Chondrocyte (in vitro differentiated cells): ENCODE measurements around the gene MAPK10. TPM values are rescaled to one million over a fixed set of nuclear protein-coding genes. Genes with fewer than 3 reads are reported as not detected.

Source experiments
- DNase-seq: peaks from one replicate; pipeline ENCODE4 v3.0.0; 2021; ENCODE audit warnings: mixed read lengths, low spot score
- H3K27ac Mint-ChIP-seq: one replicate; pipeline ENCODE4 v1.8.0; 2021; ENCODE audit warnings: mild to moderate bottlenecking, moderate library complexity, mixed read lengths; ENCODE audit not compliant: unreplicated experiment
- H3K27me3 Mint-ChIP-seq: 2 replicates; pipeline ENCODE4 v1.8.0; 2021; ENCODE audit warnings: low read depth, mixed read lengths
- H3K36me3 Mint-ChIP-seq: 2 replicates; pipeline ENCODE4 v1.8.0; 2021; ENCODE audit warnings: low read depth, mixed read lengths
- H3K4me1 Mint-ChIP-seq: 2 replicates; pipeline ENCODE4 v1.8.0; 2021; ENCODE audit warnings: low read depth, mild to moderate bottlenecking, mixed read lengths
- H3K4me3 Mint-ChIP-seq: one replicate; pipeline ENCODE4 v1.8.0; 2021; ENCODE audit warnings: mild to moderate bottlenecking, moderate library complexity, mixed read lengths; ENCODE audit not compliant: unreplicated experiment
- H3K9me3 Mint-ChIP-seq: 2 replicates; pipeline ENCODE4 v1.8.0; 2021; ENCODE audit warnings: low read depth, mixed read lengths
- CTCF ChIP-seq: fragments of 200-600 bp; sonication (generic); IDR thresholded peaks from 2 replicates; pipeline ENCODE4 v1.5.0; 2021; ENCODE audit warnings: antibody characterized with exemption, mild to moderate bottlenecking, moderate library complexity
- total RNA-seq: library from RNA; stranded (reverse); gene quantifications from 3 replicates; pipeline ENCODE4 v1.2.1, GENCODE V29; 2021

The MAPK10 gene
- total RNA-seq, 1 donor from 2014 or later: 14.1 TPM

DNA sequence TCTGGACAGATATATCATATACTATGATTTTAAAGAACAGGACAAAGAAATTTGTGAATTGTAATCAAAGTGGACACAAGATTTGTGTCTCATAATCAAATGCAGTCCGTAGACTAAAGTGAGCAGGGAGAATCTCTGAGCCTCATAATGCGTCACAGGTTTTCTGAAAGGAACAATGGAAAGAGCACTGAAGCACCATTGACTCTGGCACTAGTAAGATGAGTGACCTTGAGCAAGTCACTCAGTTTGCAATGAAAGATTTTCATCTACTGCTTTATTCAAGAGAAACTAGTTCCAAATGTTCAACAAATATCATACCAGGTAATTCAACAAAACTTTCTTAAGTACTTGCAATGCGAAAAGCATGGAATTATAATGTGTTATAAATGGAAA is 315.3 kb downstream of the MAPK10 start:
- Mint-ChIP-seq H3K4me1 (peaks cover 4% of the 10 kb centered on the region), H3K36me3 (peaks cover 10% of the 10 kb centered on the region), H3K27ac (no peak overlapping the region), H3K9me3 (peaks cover 6% of the 10 kb centered on the region), H3K27me3 (no peaks in the 10 kb centered on the region), H3K4me3 (no peak overlapping the region)
- no peak for TF ChIP-seq CTCF
- no peak for DNase-seq

DNA sequence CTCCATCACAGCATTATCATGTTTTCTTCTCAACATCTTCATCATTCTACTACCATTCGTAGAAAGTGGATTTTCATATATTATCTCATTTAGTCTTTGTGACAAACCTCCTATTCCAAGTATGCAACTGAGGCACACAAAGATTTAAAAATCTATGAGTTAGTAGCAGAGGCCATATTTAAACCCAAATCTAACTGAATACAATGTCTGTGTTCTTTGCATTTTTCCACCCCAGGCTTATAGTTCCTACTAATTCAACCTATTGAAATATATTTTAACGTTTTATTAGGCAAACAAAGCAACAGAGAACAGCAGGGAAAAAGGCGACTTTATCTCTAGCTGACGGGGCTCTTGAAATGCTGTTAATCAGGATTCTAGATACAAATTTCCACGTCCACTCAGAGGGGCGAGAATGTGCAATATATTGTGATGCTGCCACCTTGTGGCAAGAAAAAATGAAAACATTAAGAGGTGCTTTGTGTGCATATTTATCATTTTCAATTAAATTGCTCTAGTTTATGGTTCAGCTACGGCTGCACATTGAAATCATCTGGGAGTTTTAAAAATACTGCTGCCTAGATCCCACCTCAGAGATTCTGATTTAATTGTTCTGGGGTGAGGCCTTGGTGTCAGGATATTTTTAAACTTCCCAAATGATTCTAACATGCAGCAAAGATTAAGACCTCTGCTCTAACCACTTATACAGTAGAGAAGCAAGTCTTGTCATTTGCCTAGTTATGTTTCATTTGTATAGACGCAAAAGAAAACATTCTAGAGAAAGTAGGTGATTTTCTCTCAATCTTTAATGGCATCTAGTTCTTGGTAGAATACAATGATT is 315.9 kb downstream of the MAPK10 start:
- Mint-ChIP-seq H3K27me3 (no peaks in the 10 kb centered on the region), H3K4me1 (peaks cover 4% of the 10 kb centered on the region), H3K27ac (no peak overlapping the region), H3K9me3 (peaks cover 6% of the 10 kb centered on the region), H3K4me3 (no peak overlapping the region), H3K36me3 (peaks cover 10% of the 10 kb centered on the region)
- peak; percentile 96 for TF ChIP-seq CTCF
- DNase-seq: no peak

DNA sequence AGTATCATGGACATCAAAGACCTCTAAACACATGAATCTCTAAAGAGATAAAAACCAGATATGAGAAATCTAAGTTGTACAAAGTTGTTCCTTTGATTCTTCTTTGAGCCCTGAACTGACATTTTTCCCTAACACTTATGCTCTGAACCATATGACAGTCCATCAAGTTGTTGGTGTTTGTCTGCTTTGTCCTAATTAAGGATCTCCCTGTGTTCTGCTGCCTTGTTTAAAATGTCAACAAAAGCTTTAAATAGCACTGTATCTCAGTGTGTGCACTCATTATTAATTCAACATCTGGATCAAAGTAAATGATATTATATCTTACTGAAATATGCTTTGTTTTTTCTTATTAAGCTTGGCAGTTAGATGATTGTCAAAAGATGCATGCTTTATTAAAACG is 321.8 kb downstream of the MAPK10 start:
- Mint-ChIP-seq H3K9me3 (peaks cover 6% of the 10 kb centered on the region), H3K4me3 (no peak overlapping the region), H3K27ac (no peak overlapping the region), H3K36me3 (peaks cover 10% of the 10 kb centered on the region), H3K27me3 (no peaks in the 10 kb centered on the region), H3K4me1 (peaks cover 48% of the 10 kb centered on the region)
- DNase-seq: no peak
- TF ChIP-seq CTCF: no peak

GRCh38 chr4:86036736-86037135 is 323.1 kb downstream of the MAPK10 start:
- Mint-ChIP-seq H3K4me1 (peaks cover 61% of the 10 kb centered on the region), H3K9me3 (peaks cover 6% of the 10 kb centered on the region), H3K4me3 (peak overlapping the region; percentile 8), H3K27ac (peak overlapping the region; percentile 87), H3K27me3 (no peaks in the 10 kb centered on the region), H3K36me3 (peaks cover 10% of the 10 kb centered on the region)
- no peak for DNase-seq
- TF ChIP-seq CTCF: no peak

DNA sequence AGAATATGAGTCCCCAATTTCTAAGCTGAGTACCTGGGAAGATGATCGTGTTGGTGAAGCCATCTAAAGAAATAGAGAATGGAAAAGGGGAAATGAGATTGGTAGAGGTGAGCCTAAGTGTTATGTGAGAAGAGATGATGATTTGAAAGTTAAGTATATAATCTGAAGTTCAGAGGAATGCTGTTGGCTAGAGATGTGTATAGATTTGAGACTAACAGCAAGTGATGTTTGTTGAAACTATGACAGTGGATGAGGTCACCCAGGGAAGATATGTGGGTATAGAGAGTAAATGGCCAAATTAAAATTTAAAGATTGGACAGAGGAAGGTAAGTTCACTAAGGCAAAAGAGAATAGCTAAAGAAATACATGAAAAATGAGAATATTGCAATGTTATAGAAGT is 324.2 kb downstream of the MAPK10 start:
- H3K4me1 Mint-ChIP-seq: peaks cover 66% of the 10 kb centered on the region
- H3K27me3 Mint-ChIP-seq: no peaks in the 10 kb centered on the region

More for the DNA sequence above, 324.2 kb downstream of the MAPK10 start:
- DNase-seq: no peak
- peaks cover 3% of the 10 kb centered on the region for H3K36me3 Mint-ChIP-seq
- peak overlapping the region; percentile 0 for H3K27ac Mint-ChIP-seq
- H3K9me3 Mint-ChIP-seq: no peaks in the 10 kb centered on the region
- TF ChIP-seq CTCF: no peak
- no peak overlapping the region for H3K4me3 Mint-ChIP-seq
